Tibial nerve (tissue), 4 donors: ENCODE measurements around the gene PLEKHA3. TPM values are rescaled to one million over a fixed set of nuclear protein-coding genes. Genes with fewer than 3 reads are reported as not detected.

Experiments
- DNase-seq, 2 donors: peaks; one replicate each; pipeline ENCODE4 v3.0.0-alpha.2; 2019; ENCODE audit warnings: low spot score in 2 of 2
- H3K27ac ChIP-seq, 4 donors: fragments of 200-600 bp; sonication (generic) in 3 of 4; one replicate each; pipeline ENCODE4 v1.5.1; 2017 to 2019; ENCODE audit warnings: mild to moderate bottlenecking in 1 of 4
- H3K27me3 ChIP-seq, 2 donors: fragments of 200-600 bp; sonication (generic) in 1 of 2; one replicate each; pipeline versions ENCODE4 v1.5.1 to v1.6.0; 2017 to 2019
- H3K36me3 ChIP-seq, 3 donors: fragments of 200-600 bp; sonication (generic); one replicate each; pipeline ENCODE4 v1.5.1; 2018 to 2019
- H3K4me1 ChIP-seq, 4 donors: fragments of 200-600 bp; sonication (generic) in 3 of 4; one replicate each; pipeline ENCODE4 v1.5.1; 2017 to 2019
- H3K4me3 ChIP-seq, 4 donors: fragments of 200-600 bp; sonication (generic) in 3 of 4; one replicate each; pipeline ENCODE4 v1.5.1; 2017 to 2019; ENCODE audit warnings: mild to moderate bottlenecking in 1 of 4, moderate library complexity in 1 of 4
- H3K9me3 ChIP-seq, 4 donors: fragments of 200-600 bp; sonication (generic) in 3 of 4; one replicate each; pipeline ENCODE4 v1.5.1; 2017 to 2019
- CTCF ChIP-seq, 5 experiments: fragments of 200-600 bp in 3 of 5; fragments of 450-650 bp in 2 of 5; sonication (generic) in 3 of 5; IDR thresholded peaks; one replicate each; pipeline ENCODE4 v1.5.1; 2016 to 2019; ENCODE audit warnings: antibody characterized with exemption in 5 of 5, mild to moderate bottlenecking in 3 of 5, moderate library complexity in 2 of 5
- EP300 ChIP-seq, 2 donors: sonication (generic); formaldehyde crosslinking; IDR thresholded peaks; one replicate each; pipeline ENCODE4 v1.6.1; 2017; ENCODE audit warnings: antibody characterized with exemption in 2 of 2, mild to moderate bottlenecking in 1 of 2
- POLR2A ChIP-seq, 2 donors: fragments of 450-650 bp; IDR thresholded peaks; one replicate each; pipeline ENCODE4 v1.6.1; 2017; ENCODE audit warnings: antibody characterized with exemption in 2 of 2, mild to moderate bottlenecking in 2 of 2, moderate library complexity in 2 of 2
- WGBS, 2 donors: methylation state at CpG; one replicate each; pipeline ENCODE4 v1.1.5; 2018; 5-methylcytosine and 5-hydroxymethylcytosine counted together
- total RNA-seq, 4 donors: library from RNA; depleted of rRNA; stranded (reverse); fragments of >200 nt; gene quantifications; one replicate each; pipeline ENCODE4 v1.1.0, GENCODE V29; 2016

The PLEKHA3 gene
- total RNA-seq, 4 donors from 2014 or later: 7.2 to 14.4 (median 10.4) TPM

- TF ChIP-seq EP300 (IDR thresholded peaks at IDR 0.05) (no peak), POLR2A (IDR thresholded peaks at IDR 0.05) (no peak), CTCF (IDR thresholded peaks at IDR 0.05) (no peak)
- Histone ChIP-seq H3K36me3 (peaks cover 0 to 20% (median 0%) of the 10 kb centered on the region in 3 donors), H3K4me1 (peaks cover 0 to 10% (median 2%) of the 10 kb centered on the region in 4 donors), H3K4me3 (no peak overlapping the region), H3K27ac (no peak overlapping the region), H3K27me3 (no peaks in the 10 kb centered on the region), H3K9me3 (no peaks in the 10 kb centered on the region)
- no peak for DNase-seq
- whole genome bisulfite sequencing, 2 donors: 87 to 89% methylated on average over 2 of the region's 2 CpGs
Measured at GRCh38 chr2:178527592-178527991, 47.3 kb downstream of the PLEKHA3 start.

- TF ChIP-seq EP300 (IDR thresholded peaks at IDR 0.05) (no peak), POLR2A (IDR thresholded peaks at IDR 0.05) (no peak), CTCF (IDR thresholded peaks at IDR 0.05) (no peak)
- peaks cover 0 to 10% (median 2%) of the 10 kb centered on the region in 4 donors for H3K4me1 ChIP-seq
- 94 to 96% methylated on average over 5 of the region's 5 CpGs for WGBS, 2 donors
- H3K27me3 ChIP-seq: no peaks in the 10 kb centered on the region
- peaks cover 0 to 31% (median 0%) of the 10 kb centered on the region in 3 donors for H3K36me3 ChIP-seq
- H3K9me3 ChIP-seq: no peaks in the 10 kb centered on the region
- no peak overlapping the region for H3K4me3 ChIP-seq
- DNase-seq: no peak
- no peak overlapping the region for H3K27ac ChIP-seq
Measured at GRCh38 chr2:178528647-178529046, 48.4 kb downstream of the PLEKHA3 start.

- no peak for DNase-seq
- Histone ChIP-seq H3K4me1 (peaks cover 0 to 4% (median 0%) of the 10 kb centered on the region in 4 donors), H3K9me3 (no peaks in the 10 kb centered on the region), H3K27me3 (no peaks in the 10 kb centered on the region), H3K36me3 (peaks cover 0 to 36% (median 0%) of the 10 kb centered on the region in 3 donors), H3K27ac (no peak overlapping the region), H3K4me3 (no peak overlapping the region)
- WGBS, 2 donors: 88 to 90% methylated on average over 2 of the region's 2 CpGs
- no peak for TF ChIP-seq EP300 (IDR thresholded peaks at IDR 0.05)
- TF ChIP-seq POLR2A (IDR thresholded peaks at IDR 0.05): no peak
- no peak for TF ChIP-seq CTCF (IDR thresholded peaks at IDR 0.05)
Measured at GRCh38 chr2:178529194-178529593, 48.9 kb downstream of the PLEKHA3 start.

GRCh38 chr2:178530131-178530530 lies 49.9 kb downstream of the PLEKHA3 start:
- no peaks in the 10 kb centered on the region for H3K27me3 ChIP-seq
- H3K4me1 ChIP-seq: no peaks in the 10 kb centered on the region
- WGBS, 2 donors: 83 to 92% methylated on average over 2 of the region's 2 CpGs
- no peak for DNase-seq
- no peak overlapping the region for H3K4me3 ChIP-seq
- peaks cover 0 to 45% (median 0%) of the 10 kb centered on the region in 3 donors for H3K36me3 ChIP-seq
- no peaks in the 10 kb centered on the region for H3K9me3 ChIP-seq
- no peak overlapping the region for H3K27ac ChIP-seq
- TF ChIP-seq CTCF (IDR thresholded peaks at IDR 0.05) (no peak), POLR2A (IDR thresholded peaks at IDR 0.05) (no peak), EP300 (IDR thresholded peaks at IDR 0.05) (no peak)

- no peak for DNase-seq
Measured at GRCh38 chr2:178530625-178531142, 50.4 kb downstream of the PLEKHA3 start.

More at GRCh38 chr2:178530625-178531142, 50.4 kb downstream of the PLEKHA3 start:
- no peaks in the 10 kb centered on the region for H3K4me1 ChIP-seq
- WGBS, 2 donors: 76 to 81% methylated on average over 8 of the region's 8 CpGs
- H3K4me3 ChIP-seq: no peak overlapping the region
- H3K27me3 ChIP-seq: no peaks in the 10 kb centered on the region
- H3K27ac ChIP-seq: no peak overlapping the region
- no peaks in the 10 kb centered on the region for H3K9me3 ChIP-seq
- H3K36me3 ChIP-seq: peaks cover 0 to 51% (median 0%) of the 10 kb centered on the region in 3 donors
- TF ChIP-seq CTCF (IDR thresholded peaks at IDR 0.05): no peak
- no peak for TF ChIP-seq POLR2A (IDR thresholded peaks at IDR 0.05)
- TF ChIP-seq EP300 (IDR thresholded peaks at IDR 0.05): no peak
